NCI-H748 (cell line): ENCODE results near the gene PGS1.

ENCODE experiments used
- DNase-seq: peaks from one replicate; lab custom pipeline; 2025; ENCODE audit not compliant: unreplicated experiment; lab: John Stamatoyannopoulos, UW

The PGS1 gene

GRCh38 chr17:78384479-78385175 is 6.2 kb downstream of the PGS1 start:
- no peak for DNase-seq

- DNase-seq, result no peak
Measured at GRCh38 chr17:78387977-78388941, 9.8 kb downstream of the PGS1 start.

GRCh38 chr17:78390241-78391050 is 12.0 kb downstream of the PGS1 start:
- no peak for DNase-seq

GRCh38 chr17:78391051-78391431 is 12.6 kb downstream of the PGS1 start:
- DNase-seq, result no peak

- DNase-seq, result no peak
Measured at GRCh38 chr17:78391843-78392242, 13.4 kb downstream of the PGS1 start.

GRCh38 chr17:78392295-78392694 is 13.8 kb downstream of the PGS1 start:
- no peak for DNase-seq

- no peak for DNase-seq
Measured at GRCh38 chr17:78393575-78393974, 15.1 kb downstream of the PGS1 start.

GRCh38 chr17:78394209-78394608 is 15.8 kb downstream of the PGS1 start:
- DNase-seq, result peak; percentile 98

- DNase-seq, result peak; percentile 51
Measured at GRCh38 chr17:78395155-78395554, 16.7 kb downstream of the PGS1 start.

- peak; percentile 15 for DNase-seq
Measured at GRCh38 chr17:78396441-78397337, 18.2 kb downstream of the PGS1 start.

GRCh38 chr17:78397681-78398101 is 19.2 kb downstream of the PGS1 start:
- no peak for DNase-seq

GRCh38 chr17:78398390-78398789 is 19.9 kb downstream of the PGS1 start:
- no peak for DNase-seq

- no peak for DNase-seq
Measured at GRCh38 chr17:78399028-78399692, 20.7 kb downstream of the PGS1 start.

GRCh38 chr17:78399693-78400144 is 21.3 kb downstream of the PGS1 start:
- DNase-seq, result no peak

GRCh38 chr17:78400581-78401240 is 22.3 kb downstream of the PGS1 start:
- DNase-seq, result no peak

- DNase-seq, result no peak
Measured at GRCh38 chr17:78401246-78401645, 22.8 kb downstream of the PGS1 start.

- no peak for DNase-seq
Measured at GRCh38 chr17:78401891-78402290, 23.4 kb downstream of the PGS1 start.

- no peak for DNase-seq
Measured at GRCh38 chr17:78403822-78404221, 25.4 kb downstream of the PGS1 start.

- DNase-seq, result no peak
Measured at GRCh38 chr17:78406396-78406795, 27.9 kb downstream of the PGS1 start.
